A673 (cell line): ENCODE measurements around the gene CRISPLD2. TPM values are rescaled to one million over a fixed set of nuclear protein-coding genes. Genes with fewer than 3 reads are reported as not detected.

Experiments
- BruUV-seq: library from RNA; stranded (reverse); fragments of 400-500 nt; replicated peaks from 2 replicates; lab custom pipeline; 2021; lab: Mats Ljungman, UMichigan
- CTCF ChIA-PET: fragments of 300-600 bp; sonication (Branson Sonifier 250); formaldehyde crosslinking; loops from one replicate; lab custom pipeline; 2022; ENCODE audit warnings: antibody characterized with exemption; lab: Charles Lee
- POLR2A ChIA-PET: fragments of 300-600 bp; sonication (Branson Sonifier 250); formaldehyde crosslinking; loops from one replicate; lab custom pipeline; 2022; ENCODE audit warnings: antibody characterized with exemption; ENCODE audit not compliant: low non-redundant PET; lab: Charles Lee
- DNase-seq: peaks from one replicate; pipeline ENCODE4 v3.0.0-alpha.2; 2015; ENCODE audit warnings: low spot score
- H3K27ac ChIP-seq: fragments of 200-600 bp; sonication (generic); 2 replicates; pipeline ENCODE4 v1.5.1; 2016; ENCODE audit warnings: mixed run types, low read depth, mild to moderate bottlenecking, mixed read lengths, antibody characterized with exemption, low read length; ENCODE audit not compliant: poor library complexity, severe bottlenecking
- H3K27me3 ChIP-seq: fragments of 200-600 bp; sonication (generic); replicated peaks from 2 replicates; pipeline ENCODE4 v1.6.1; 2017; ENCODE audit warnings: mixed run types, low read depth, mild to moderate bottlenecking, mixed read lengths, antibody characterized with exemption, low read length; ENCODE audit not compliant: insufficient read depth, poor library complexity
- H3K36me3 ChIP-seq: fragments of 200-600 bp; sonication (generic); 2 replicates; pipeline ENCODE4 v1.6.1; 2016; ENCODE audit warnings: mixed run types, mild to moderate bottlenecking, mixed read lengths, antibody characterized with exemption, low read length; ENCODE audit not compliant: insufficient read depth, poor library complexity, severe bottlenecking
- H3K4me1 ChIP-seq: fragments of 200-600 bp; sonication (generic); 2 replicates; pipeline ENCODE4 v1.6.1; 2017; ENCODE audit warnings: mixed run types, mild to moderate bottlenecking, mixed read lengths, antibody characterized with exemption, low read length; ENCODE audit not compliant: insufficient read depth, poor library complexity, severe bottlenecking
- H3K4me3 ChIP-seq: fragments of 200-600 bp; sonication (generic); 2 replicates; pipeline ENCODE4 v1.5.1; 2016; ENCODE audit warnings: low read depth, mixed run types, mild to moderate bottlenecking, mixed read lengths, low read length; ENCODE audit not compliant: poor library complexity, severe bottlenecking
- H3K9me3 ChIP-seq: fragments of 200-600 bp; sonication (generic); 2 replicates; pipeline ENCODE4 v1.6.1; 2016; ENCODE audit warnings: mixed run types, low read depth, mild to moderate bottlenecking, mixed read lengths, antibody characterized with exemption, low read length; ENCODE audit not compliant: poor library complexity, severe bottlenecking
- EZH2 ChIP-seq: fragments of 200-600 bp; sonication (generic); IDR thresholded peaks from 2 replicates; pipeline ENCODE4 v1.6.1; 2017; ENCODE audit warnings: borderline replicate concordance, low read depth, mild to moderate bottlenecking, mixed read lengths, antibody characterized with exemption, low read length; ENCODE audit not compliant: poor library complexity, severe bottlenecking
- intact Hi-C: fragments of 100-400 bp; cut with micrococcal nuclease; formaldehyde crosslinking; loops from one replicate; pipeline ENCODE4 v1.10.0; 2022; ENCODE audit not compliant: unreplicated experiment
- total RNA-seq: library from RNA; stranded (reverse); gene quantifications from 2 replicates; pipeline ENCODE4 v1.2.3, GENCODE V29; 2021
- TF ChIP-seq, protein P1 (sequence below): fragments of 300-800, 200-600 bp; sonication (generic); conservative IDR thresholded peaks from 2 replicates; pipeline ENCODE4 v1.5.1; 2017; ENCODE audit warnings: low read depth, mild to moderate bottlenecking, antibody characterized with exemption, low read length, moderate library complexity, mixed read lengths

Gene CRISPLD2
- total RNA-seq, 1 experiment from 2014 or later = 0.32 TPM

DNA sequence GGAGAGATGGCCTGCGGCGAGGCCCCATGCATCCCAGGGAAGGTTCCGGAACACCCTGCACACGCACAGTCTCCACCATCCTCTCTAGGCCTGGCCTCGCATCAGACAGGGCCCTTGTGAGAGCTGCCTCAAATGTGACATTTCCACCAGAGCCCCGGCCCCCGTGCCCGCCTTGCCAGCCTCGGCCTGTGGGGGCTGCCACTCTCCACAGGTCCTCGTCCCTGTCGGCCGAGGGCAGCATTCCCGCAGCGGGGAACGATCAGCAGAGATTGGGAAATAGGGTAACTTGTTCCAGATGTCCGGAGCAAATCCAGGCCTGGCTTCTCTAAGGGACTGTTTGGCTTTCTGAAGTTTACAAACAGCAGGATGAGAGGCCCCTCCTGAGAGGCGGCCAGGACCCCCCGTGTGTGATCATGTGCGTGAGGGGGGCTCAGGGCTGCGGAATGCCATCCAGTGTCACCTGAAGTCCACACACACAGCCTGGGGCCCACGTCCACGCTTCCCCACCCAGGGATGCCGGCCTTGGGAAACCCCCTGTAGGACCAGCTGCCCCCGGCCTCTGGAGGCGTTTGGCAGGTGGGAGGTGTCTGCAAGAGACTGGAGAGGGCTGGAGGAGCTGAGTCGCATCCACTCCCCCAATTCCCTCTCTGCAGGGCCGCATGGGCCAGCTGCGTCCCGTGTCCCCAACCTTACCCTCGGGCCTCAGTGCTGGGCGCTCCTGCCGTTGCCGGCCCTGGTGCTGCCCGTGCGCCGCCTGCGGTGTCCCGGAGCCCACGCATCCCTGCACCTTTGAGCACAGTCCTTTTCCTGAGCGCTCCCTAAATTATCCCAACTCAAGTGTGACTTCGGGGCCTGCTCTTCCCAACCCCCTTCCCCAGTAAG is 121.1 kb downstream of the CRISPLD2 start:
- intact Hi-C loops = no loop called here
- BruUV-seq = no TSS peak
- H3K27ac ChIP-seq = no peak overlapping the region
- TF ChIP-seq EZH2 = no peak
- TF ChIP-seq, protein P1, sequence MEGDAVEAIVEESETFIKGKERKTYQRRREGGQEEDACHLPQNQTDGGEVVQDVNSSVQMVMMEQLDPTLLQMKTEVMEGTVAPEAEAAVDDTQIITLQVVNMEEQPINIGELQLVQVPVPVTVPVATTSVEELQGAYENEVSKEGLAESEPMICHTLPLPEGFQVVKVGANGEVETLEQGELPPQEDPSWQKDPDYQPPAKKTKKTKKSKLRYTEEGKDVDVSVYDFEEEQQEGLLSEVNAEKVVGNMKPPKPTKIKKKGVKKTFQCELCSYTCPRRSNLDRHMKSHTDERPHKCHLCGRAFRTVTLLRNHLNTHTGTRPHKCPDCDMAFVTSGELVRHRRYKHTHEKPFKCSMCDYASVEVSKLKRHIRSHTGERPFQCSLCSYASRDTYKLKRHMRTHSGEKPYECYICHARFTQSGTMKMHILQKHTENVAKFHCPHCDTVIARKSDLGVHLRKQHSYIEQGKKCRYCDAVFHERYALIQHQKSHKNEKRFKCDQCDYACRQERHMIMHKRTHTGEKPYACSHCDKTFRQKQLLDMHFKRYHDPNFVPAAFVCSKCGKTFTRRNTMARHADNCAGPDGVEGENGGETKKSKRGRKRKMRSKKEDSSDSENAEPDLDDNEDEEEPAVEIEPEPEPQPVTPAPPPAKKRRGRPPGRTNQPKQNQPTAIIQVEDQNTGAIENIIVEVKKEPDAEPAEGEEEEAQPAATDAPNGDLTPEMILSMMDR = no peak
- POLR2A ChIA-PET = no interaction called here
- no peaks in the 10 kb centered on the region for H3K9me3 ChIP-seq
- H3K4me1 ChIP-seq = no peaks in the 10 kb centered on the region
- H3K36me3 ChIP-seq = no peaks in the 10 kb centered on the region
- CTCF ChIA-PET = no interaction called here
- no peaks in the 10 kb centered on the region for H3K27me3 ChIP-seq
- no peak overlapping the region for H3K4me3 ChIP-seq
- no peak for DNase-seq

DNA sequence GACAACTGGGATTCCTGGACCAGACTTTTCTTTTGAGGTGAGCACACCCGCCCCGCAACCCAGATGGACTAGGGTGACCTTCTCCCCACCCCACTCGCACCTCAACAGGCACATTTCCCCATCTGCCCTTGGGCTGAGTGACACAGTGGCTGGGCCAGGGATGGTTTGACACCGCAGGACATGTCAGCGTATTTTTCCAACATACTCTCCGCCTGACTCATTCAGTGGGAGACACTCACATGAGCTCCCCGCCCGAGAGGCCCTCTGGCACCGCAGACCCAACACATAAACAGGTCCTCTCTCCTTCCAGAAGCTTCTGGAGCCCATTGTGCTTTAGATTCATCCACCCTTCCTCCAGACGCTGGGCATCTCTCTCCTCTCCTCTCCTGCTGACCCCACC is 122.1 kb downstream of the CRISPLD2 start:
- no peak overlapping the region for H3K4me3 ChIP-seq
- BruUV-seq = no TSS peak
- intact Hi-C loops = no loop called here
- ChIA-PET POLR2A (no interaction called here), CTCF (no interaction called here)
- no peaks in the 10 kb centered on the region for H3K36me3 ChIP-seq
- no peaks in the 10 kb centered on the region for H3K27me3 ChIP-seq
- no peak for DNase-seq
- no peaks in the 10 kb centered on the region for H3K4me1 ChIP-seq
- no peak overlapping the region for H3K27ac ChIP-seq
- no peaks in the 10 kb centered on the region for H3K9me3 ChIP-seq
- TF ChIP-seq, protein P1 = no peak
- TF ChIP-seq EZH2 = no peak

DNA sequence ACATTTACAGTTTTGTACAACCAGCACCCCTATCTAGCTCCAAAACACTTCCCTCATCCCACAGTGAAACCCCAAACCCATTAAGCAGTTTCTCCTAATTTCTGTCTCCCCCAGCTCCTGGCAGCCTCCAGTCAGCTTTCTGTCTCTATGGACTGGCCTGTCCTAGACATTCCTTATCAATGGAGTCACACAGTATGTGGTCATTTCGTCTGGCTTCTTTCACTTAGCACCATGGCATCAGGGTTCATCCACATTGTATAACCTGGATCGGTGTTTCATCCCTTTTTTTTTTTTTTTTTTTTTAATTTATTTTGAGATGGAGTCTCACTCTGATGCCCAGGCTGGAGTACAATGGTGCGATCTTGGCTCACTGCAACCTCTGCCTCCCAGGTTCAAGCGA is 123.0 kb downstream of the CRISPLD2 start:
- Histone ChIP-seq H3K9me3 (no peaks in the 10 kb centered on the region), H3K4me1 (no peaks in the 10 kb centered on the region), H3K27me3 (no peaks in the 10 kb centered on the region), H3K27ac (no peak overlapping the region), H3K36me3 (no peaks in the 10 kb centered on the region), H3K4me3 (no peak overlapping the region)
- BruUV-seq = no TSS peak
- DNase-seq = no peak
- ChIA-PET CTCF (no interaction called here), POLR2A (no interaction called here)
- no peak for TF ChIP-seq EZH2
- TF ChIP-seq, protein P1 = no peak
- intact Hi-C loops = no loop called here
